Left ventricle myocardium inferior (tissue), 1 donor: ENCODE results near the gene CHRM1. TPM values are rescaled to one million over a fixed set of nuclear protein-coding genes. Genes with fewer than 3 reads are reported as not detected.

Experiments used
- DNase-seq: peaks from one replicate; pipeline ENCODE4 v3.0.0-alpha.2; 2020
- H3K27ac ChIP-seq: fragments of 200-600 bp; replicated peaks from 2 replicates; pipeline ENCODE4 v1.8.0; 2021
- H3K27me3 ChIP-seq: fragments of 200-600 bp; 2 replicates; pipeline ENCODE4 v1.8.0; 2021; ENCODE audit warnings: low read depth
- H3K36me3 ChIP-seq: fragments of 200-600 bp; 2 replicates; pipeline ENCODE4 v1.8.0; 2021
- H3K4me1 ChIP-seq: fragments of 200-600 bp; 2 replicates; pipeline ENCODE4 v1.8.0; 2021
- H3K4me3 ChIP-seq: fragments of 200-600 bp; 2 replicates; pipeline ENCODE4 v1.8.0; 2021; ENCODE audit warnings: mild to moderate bottlenecking, moderate library complexity
- H3K9me3 ChIP-seq: fragments of 200-600 bp; replicated peaks from 2 replicates; pipeline ENCODE4 v1.8.0; 2021
- CTCF ChIP-seq: fragments of 200-600 bp; IDR thresholded peaks from 2 replicates; pipeline ENCODE4 v1.8.0; 2021; ENCODE audit warnings: antibody characterized with exemption, mild to moderate bottlenecking, borderline replicate concordance
- intact Hi-C: fragments of 100-400 bp; cut with micrococcal nuclease; formaldehyde crosslinking; loops from one replicate; pipeline ENCODE4 v1.11.0; 2022
- total RNA-seq: library from RNA; stranded (reverse); fragmentation: NEBNext Ultra II Directional; extraction: Animal tissue kit (Norgen Biotek cat#: 25700); gene quantifications from one replicate; pipeline ENCODE4 v1.2.1, GENCODE V29; 2021
- donor health status: DM: no; HTN: yes; CAD: no; lungs with severe emphysema.

CHRM1 gene
- total RNA-seq, 1 donor from 2014 or later, result not detected

DNA sequence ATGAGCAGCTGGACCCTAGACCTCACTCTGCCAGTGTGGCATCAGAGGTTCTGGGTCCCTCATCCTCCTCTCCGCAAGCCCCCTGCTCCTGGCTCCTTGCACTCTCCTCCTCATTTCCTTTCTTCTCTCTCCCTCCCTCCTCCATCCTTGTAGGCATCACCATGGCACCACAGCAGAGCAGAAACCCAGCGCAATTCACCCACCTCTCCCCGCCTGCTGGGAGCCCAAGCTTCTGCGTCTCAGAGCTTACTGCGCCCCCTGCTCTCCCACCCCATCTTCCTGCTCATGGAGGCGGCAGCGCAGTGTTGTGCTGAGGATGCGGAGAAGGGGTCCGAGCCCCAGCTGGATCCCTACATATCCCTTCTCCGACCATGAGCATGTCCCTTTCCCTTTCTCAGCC lies 1.7 kb downstream of the CHRM1 start:
- H3K9me3 ChIP-seq, result no peaks in the 10 kb centered on the region
- intact Hi-C loops, result no loop called here

DNA sequence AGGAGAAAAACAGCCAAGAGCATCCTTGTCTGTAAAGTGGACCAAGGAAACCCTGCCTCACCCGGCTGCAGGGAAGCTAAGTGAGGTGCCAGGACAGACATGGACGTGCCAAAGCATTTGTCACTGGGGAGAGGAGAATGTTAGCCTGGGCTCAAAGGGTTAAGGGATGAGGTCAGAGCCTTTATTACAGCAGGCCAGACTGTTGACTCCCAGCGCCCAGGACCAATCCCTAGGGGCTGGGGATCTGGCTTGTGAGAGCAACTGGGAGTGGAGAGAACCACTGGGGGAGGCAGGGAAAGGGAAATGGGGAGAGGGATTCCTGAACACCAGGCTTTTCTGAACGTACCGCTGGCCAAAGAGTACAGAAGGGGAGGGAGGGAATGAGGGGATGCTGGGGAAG lies 2.6 kb downstream of the CHRM1 start:
- H3K27me3 ChIP-seq, result peaks cover 36% of the 10 kb centered on the region
- H3K4me3 ChIP-seq, result no peak overlapping the region

More for the DNA sequence above, 1.7 kb downstream of the CHRM1 start:
- Histone ChIP-seq H3K27me3 (peaks cover 46% of the 10 kb centered on the region), H3K27ac (no peak overlapping the region), H3K36me3 (no peaks in the 10 kb centered on the region), H3K4me1 (peaks cover 27% of the 10 kb centered on the region), H3K4me3 (no peak overlapping the region)
- no peak for DNase-seq
- no peak for TF ChIP-seq CTCF

GRCh38 chr11:62917906-62918502 lies 3.2 kb downstream of the CHRM1 start:
- Histone ChIP-seq H3K36me3 (no peaks in the 10 kb centered on the region), H3K9me3 (no peaks in the 10 kb centered on the region), H3K4me3 (no peak overlapping the region), H3K4me1 (peaks cover 14% of the 10 kb centered on the region), H3K27ac (no peak overlapping the region), H3K27me3 (peaks cover 31% of the 10 kb centered on the region)
- DNase-seq, result no peak
- intact Hi-C loops, result no loop called here
- no peak for TF ChIP-seq CTCF

More for the DNA sequence above, 2.6 kb downstream of the CHRM1 start:
- Histone ChIP-seq H3K27ac (no peak overlapping the region), H3K36me3 (no peaks in the 10 kb centered on the region), H3K9me3 (no peaks in the 10 kb centered on the region), H3K4me1 (peaks cover 20% of the 10 kb centered on the region)
- no peak for TF ChIP-seq CTCF
- no peak for DNase-seq
- intact Hi-C loops, result no loop called here

DNA sequence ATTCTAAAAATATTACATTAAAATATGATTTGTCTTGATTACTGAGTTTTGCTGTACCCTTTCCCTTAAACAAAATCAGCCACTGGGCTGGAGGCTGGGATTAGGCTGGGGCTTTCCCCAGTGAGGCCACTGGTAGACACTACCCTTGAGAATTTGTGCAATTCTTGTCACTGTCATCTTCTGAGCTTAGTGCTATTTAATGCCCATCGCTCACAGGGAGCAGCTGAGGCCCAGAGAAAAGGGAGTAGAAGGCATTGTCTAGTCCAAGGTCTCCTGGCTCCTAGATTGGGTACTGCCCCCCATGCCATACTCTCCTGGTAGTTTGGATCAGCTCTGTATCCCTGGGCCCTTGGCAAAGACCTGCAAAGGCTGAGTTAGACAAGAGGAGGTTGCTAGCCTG lies 6.7 kb downstream of the CHRM1 start:
- no peaks in the 10 kb centered on the region for H3K27me3 ChIP-seq
- no peak for DNase-seq
- no peaks in the 10 kb centered on the region for H3K36me3 ChIP-seq
- H3K4me3 ChIP-seq, result no peak overlapping the region
- H3K27ac ChIP-seq, result no peak overlapping the region
- peaks cover 3% of the 10 kb centered on the region for H3K4me1 ChIP-seq
- no peaks in the 10 kb centered on the region for H3K9me3 ChIP-seq
- intact Hi-C loops, result no loop called here
- TF ChIP-seq CTCF, result no peak

DNA sequence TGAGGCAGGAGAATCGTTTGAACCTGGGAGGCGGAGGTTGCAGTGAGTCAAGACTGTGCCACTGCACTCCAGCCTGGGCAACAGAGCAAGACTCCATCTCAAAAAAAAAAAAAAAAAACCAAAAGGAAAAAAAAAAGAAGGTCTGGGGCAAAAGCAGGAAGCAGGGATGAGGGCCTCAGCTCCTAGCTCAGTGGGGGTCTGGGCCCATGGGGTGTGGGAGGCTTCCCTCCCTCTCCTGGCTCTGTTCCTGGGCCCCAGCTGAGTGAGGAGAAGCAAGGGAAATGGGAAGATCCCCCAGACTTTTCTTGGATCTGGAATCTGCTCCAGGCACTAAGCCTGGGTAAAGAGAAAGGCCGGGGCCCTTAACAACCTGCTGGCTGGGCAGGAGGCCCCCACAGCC lies 8.9 kb downstream of the CHRM1 start:
- no peak for DNase-seq
- intact Hi-C loops, result no loop called here

More for the DNA sequence above, 8.9 kb downstream of the CHRM1 start:
- Histone ChIP-seq H3K4me3 (no peak overlapping the region), H3K36me3 (no peaks in the 10 kb centered on the region), H3K4me1 (peaks cover 19% of the 10 kb centered on the region), H3K27me3 (no peaks in the 10 kb centered on the region), H3K9me3 (no peaks in the 10 kb centered on the region), H3K27ac (no peak overlapping the region)
- TF ChIP-seq CTCF, result no peak
